GM19455 (cell line): Measurements from ENCODE around the gene PTPRD.
A peak's percentile ranks its signal among the peaks of the same experiment; 100 is the strongest.
"Not testable (repeated sequence)": the region's sequence is repeated elsewhere in the genome, so short reads cannot be mapped to it uniquely, and the experiment has no call there.

ENCODE experiments used
- ATAC-seq: cut with Tn5 transposase; IDR thresholded peaks from one replicate; pipeline ENCODE4 v1.9.1; 2021; ENCODE audit not compliant: unreplicated experiment

PTPRD gene

GRCh38 chr9:10488937-10489336 is 123.9 kb downstream of the PTPRD start:
- no peak for ATAC-seq

DNA sequence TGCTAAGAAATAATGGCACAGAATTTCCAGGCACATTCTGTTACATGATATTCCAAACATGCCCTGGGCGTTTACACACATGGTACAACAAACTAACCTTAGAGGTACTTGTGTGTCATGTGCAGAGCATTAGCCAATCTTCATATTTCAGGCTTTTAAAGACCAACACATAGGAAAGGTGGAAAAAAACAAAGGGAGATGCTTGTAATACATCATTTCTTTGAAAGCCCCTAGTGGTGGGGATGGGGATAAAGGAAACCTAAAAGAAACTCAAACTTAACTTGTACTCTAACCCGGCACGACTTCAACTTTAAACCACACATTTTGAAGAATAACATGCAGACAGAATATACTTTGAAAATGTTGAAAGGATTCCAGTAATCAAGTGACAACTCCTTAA is 133.6 kb downstream of the PTPRD start:
- ATAC-seq: no peak

GRCh38 chr9:10449201-10449617 is 163.6 kb downstream of the PTPRD start:
- not testable (repeated sequence) for ATAC-seq

DNA sequence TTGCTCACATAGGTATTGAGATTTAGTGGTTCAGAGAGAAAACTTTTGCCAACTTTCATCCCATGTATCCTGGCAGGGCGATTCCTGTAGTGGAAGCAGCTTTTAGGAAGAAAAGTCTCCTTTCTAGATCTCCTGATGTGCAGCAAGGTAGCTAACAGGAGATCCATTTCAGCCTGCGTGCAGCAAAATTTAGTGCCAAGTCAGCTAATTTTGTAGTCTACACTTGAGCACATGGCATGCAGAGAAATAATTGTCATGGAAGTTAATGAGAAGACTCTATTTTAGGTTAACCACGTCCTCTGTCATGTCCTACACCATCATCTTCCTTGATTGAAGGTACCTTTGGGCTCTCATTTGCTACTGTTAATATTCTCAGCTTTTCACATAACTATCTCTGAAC is 165.8 kb downstream of the PTPRD start:
- no peak for ATAC-seq

- no peak for ATAC-seq
These were observed 169.0 kb downstream of the PTPRD start for GRCh38 chr9:10443868-10444204.

- ATAC-seq: no peak
These were observed 169.5 kb downstream of the PTPRD start for GRCh38 chr9:10443181-10443867.

DNA sequence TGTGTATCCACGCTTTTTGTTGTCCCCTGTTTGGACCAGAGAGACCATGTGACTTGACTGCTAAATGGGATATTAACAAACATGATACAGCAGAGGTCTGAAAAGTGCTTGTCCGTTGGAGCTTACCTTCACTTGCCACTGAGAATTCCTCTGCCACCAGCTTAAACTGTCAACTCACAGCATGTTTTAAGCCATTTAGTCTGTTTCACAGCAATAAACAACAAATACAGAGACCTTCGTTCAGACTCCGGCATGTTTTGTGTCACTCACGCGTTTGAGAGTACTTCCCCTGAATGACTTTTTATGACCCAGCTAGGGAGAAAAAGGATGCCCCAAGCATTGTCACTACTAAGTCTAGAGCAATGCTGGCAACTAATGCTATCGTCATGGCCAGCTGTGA is 173.8 kb downstream of the PTPRD start:
- ATAC-seq: no peak

- ATAC-seq: no peak
These were observed 176.0 kb downstream of the PTPRD start for GRCh38 chr9:10436756-10437155.

- no peak for ATAC-seq
These were observed 178.4 kb downstream of the PTPRD start for GRCh38 chr9:10434412-10434811.

DNA sequence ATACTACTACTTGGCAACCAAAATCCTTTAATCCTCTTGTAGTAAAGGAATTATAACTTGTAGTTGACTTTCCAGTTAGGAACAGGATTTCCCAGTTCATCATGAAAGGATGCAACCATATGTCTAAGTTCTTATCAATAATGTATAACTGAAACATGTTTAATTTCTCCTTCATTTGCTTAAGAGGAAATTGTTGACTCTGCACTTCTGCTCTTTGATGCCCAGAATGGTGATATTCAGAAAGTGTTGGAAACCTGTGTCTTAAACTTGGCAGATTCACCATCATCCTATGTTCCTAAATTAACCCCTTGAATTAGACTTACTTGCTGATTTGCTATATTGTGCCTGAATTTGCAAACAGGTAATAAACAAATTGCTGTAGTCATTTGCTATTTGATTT is 201.5 kb downstream of the PTPRD start:
- ATAC-seq: no peak

DNA sequence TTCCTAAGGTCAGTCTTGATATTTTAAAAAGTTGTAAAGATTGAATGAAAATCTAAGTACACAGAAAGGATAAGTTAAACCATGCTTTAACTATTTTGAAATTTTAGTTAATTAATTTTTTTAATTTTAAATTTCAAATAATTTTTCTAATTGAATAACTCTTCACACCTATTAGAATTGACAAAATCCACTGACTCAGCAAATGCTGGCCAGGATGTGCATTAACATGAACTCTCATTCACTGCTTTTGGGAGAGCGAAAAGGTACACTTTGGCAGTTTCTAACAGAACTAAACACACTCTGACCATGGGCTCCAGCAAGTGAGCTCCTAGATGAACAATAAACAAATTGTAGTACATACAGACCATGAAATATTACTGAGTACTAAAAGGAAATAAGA is 209.5 kb downstream of the PTPRD start:
- no peak for ATAC-seq

DNA sequence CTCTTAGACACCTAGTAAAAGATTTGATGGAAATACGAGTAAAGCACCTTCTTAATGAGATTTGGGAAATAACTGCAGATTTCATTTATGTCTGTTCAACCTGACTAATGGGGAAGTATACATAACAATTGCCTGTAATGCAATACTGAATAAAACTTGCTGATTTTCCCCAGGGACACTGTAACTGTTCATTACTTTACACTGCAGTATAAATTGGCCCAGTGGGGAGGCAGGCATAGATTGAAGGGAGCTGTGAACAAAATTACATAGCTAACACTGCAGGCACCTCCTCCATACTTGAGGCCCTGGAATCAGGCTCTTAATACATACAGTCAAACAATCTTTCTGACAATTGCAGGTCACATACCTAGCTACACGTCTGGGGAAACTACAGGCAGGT is 216.2 kb downstream of the PTPRD start:
- no peak for ATAC-seq

GRCh38 chr9:10387282-10387681 is 225.5 kb downstream of the PTPRD start:
- no peak for ATAC-seq

DNA sequence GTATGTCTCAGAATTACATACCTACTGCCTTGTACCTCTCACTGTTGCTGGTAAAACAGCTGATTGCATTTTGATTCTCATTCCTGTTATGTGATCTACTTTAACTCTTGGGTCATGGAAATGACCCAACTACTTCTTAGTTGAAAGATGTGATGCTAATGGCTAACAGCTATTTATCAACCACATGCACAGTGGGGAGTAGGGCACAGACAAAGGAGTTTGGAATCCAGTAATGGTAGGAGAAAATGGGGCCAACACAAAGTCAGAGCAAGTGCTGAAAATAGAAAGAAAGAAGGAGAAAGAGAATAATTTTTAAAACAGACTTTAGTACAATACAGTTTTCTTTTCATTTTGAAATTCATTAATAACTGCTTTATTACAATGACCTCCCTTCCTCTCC is 241.0 kb downstream of the PTPRD start:
- ATAC-seq: no peak

DNA sequence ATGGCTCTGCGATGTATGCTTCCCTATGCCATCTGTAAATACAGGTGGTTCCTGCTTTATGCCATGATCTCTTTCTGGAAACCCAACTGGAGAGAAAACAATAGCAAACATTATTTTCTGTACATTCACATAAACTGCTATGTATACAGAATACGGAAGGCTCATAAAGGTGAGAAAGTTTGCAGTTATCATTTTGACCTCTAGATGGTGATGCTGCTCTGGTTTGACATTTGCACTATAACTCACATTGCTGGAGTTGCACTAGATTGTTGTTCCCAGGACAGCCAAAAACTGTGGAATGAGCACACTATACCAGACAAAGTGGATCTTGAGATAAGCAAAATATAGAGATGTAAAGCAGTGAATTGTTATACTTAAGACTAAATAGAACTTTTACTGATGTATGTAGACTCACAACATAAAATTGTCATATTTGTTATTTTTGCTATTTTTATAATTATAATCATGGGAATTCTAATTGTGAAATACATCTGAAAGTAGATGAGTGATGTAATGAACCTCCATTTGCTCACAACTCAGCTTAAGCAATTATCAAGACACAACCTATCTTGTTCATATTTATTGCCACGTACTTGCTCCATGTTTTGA is 246.5 kb downstream of the PTPRD start:
- ATAC-seq: peak; percentile 84

- no peak for ATAC-seq
These were observed 258.2 kb downstream of the PTPRD start for GRCh38 chr9:10354591-10354990.

GRCh38 chr9:10345621-10346020 is 267.2 kb downstream of the PTPRD start:
- ATAC-seq: not testable (repeated sequence)

- no peak for ATAC-seq
These were observed 271.7 kb downstream of the PTPRD start for GRCh38 chr9:10341057-10341456.

GRCh38 chr9:10339152-10339551 is 273.6 kb downstream of the PTPRD start:
- no peak for ATAC-seq

DNA sequence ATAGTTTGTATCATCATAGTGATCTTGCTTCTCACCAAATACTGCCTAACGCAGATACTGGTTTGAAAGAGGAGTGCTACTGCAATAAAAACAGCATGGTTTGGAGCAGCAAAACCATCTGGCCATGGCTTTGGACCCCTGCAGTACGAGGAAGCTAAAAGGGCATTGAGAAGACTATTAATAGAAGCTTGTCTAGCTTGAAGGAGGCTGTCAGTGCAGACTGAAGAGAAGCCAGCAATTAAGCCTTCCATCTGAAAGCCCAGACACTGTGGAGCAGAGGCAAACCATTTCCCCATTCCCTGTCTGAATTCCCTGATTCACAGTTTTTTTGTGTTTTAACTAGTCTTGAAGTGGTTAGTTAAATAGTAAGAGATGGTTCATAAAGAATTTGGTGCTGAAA is 281.6 kb downstream of the PTPRD start:
- ATAC-seq: no peak

- ATAC-seq: no peak
These were observed 330.7 kb downstream of the PTPRD start for GRCh38 chr9:10282084-10282483.

GRCh38 chr9:10274988-10275387 is 337.8 kb downstream of the PTPRD start:
- no peak for ATAC-seq

DNA sequence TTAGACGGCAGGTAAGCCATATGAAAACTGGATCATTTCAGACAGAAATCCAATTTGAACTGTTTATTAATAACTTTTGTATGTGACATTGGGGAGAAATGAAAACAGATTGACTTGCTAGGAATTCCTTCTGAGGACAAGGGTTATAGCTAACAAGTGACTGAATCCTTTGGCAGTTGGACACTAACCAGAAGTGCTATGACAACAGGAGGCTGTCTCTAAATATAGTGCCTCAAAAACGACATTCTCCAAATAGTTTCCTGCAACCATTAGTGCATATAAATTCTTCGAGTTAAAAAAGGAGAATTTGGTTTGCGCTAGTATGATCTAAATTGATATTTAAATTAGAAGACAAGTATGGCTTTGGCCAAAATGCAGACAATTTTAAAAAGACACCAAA is 338.6 kb downstream of the PTPRD start:
- no peak for ATAC-seq
